ENCODE results near the gene ADTRP. TPM values are rescaled to one million over a fixed set of nuclear protein-coding genes. Genes with fewer than 3 reads are reported as not detected.

The ADTRP gene
- total RNA-seq, 2 donors from 2014 or later = 0.74 to 1.0 TPM

GRCh38 chr6:11740875-11741274 lies 37.7 kb downstream of the ADTRP start:
- Histone ChIP-seq H3K27ac (no peak overlapping the region), H3K27me3 (replicated peaks; ENCODE audit: insufficient read depth) (no peaks in the 10 kb centered on the region), H3K36me3 (no peaks in the 10 kb centered on the region), H3K4me1 (replicated peaks) (no peaks in the 10 kb centered on the region), H3K9me3 (no peaks in the 10 kb centered on the region), H3K4me3 (no peak overlapping the region)
- DNase-seq (ENCODE audit: low spot score) = no peak
- intact Hi-C loops (cut with DNase I) = no loop called here
- TF ChIP-seq CTCF (IDR thresholded peaks at IDR 0.05) = no peak
- TF ChIP-seq POLR2A (IDR thresholded peaks at IDR 0.05) = no peak
- TF ChIP-seq POLR2AphosphoS5 (IDR thresholded peaks at IDR 0.05) = no peak
- WGBS = 69% methylated on average over 4 of the region's 4 CpGs

- DNase-seq (ENCODE audit: low spot score) = no peak
- WGBS = 90% methylated on average over 8 of the region's 8 CpGs
- H3K4me3 ChIP-seq = no peak overlapping the region
- no peaks in the 10 kb centered on the region for H3K36me3 ChIP-seq
- no peaks in the 10 kb centered on the region for H3K4me1 ChIP-seq (replicated peaks)
- H3K9me3 ChIP-seq = no peaks in the 10 kb centered on the region
- H3K27ac ChIP-seq = no peak overlapping the region
- H3K27me3 ChIP-seq (replicated peaks; ENCODE audit: insufficient read depth) = no peaks in the 10 kb centered on the region
- intact Hi-C loops (cut with DNase I) = no loop called here
- TF ChIP-seq POLR2A (IDR thresholded peaks at IDR 0.05) = no peak
- no peak for TF ChIP-seq POLR2AphosphoS5 (IDR thresholded peaks at IDR 0.05)
- no peak for TF ChIP-seq CTCF (IDR thresholded peaks at IDR 0.05)
Measured at GRCh38 chr6:11738661-11739375, 39.8 kb downstream of the ADTRP start.

- Histone ChIP-seq H3K4me3 (no peak overlapping the region), H3K36me3 (no peaks in the 10 kb centered on the region), H3K27ac (no peak overlapping the region), H3K4me1 (replicated peaks) (no peaks in the 10 kb centered on the region), H3K9me3 (no peaks in the 10 kb centered on the region), H3K27me3 (replicated peaks; ENCODE audit: insufficient read depth) (no peaks in the 10 kb centered on the region)
- no peak for TF ChIP-seq POLR2AphosphoS5 (IDR thresholded peaks at IDR 0.05)
- TF ChIP-seq CTCF (IDR thresholded peaks at IDR 0.05) = no peak
- no peak for TF ChIP-seq POLR2A (IDR thresholded peaks at IDR 0.05)
- DNase-seq (ENCODE audit: low spot score) = no peak
- intact Hi-C loops (cut with DNase I) = no loop called here
- whole genome bisulfite sequencing = 85% methylated on average over 3 of the region's 3 CpGs
Measured at GRCh38 chr6:11738234-11738633, 40.4 kb downstream of the ADTRP start.

- H3K27me3 ChIP-seq (replicated peaks; ENCODE audit: insufficient read depth) = no peaks in the 10 kb centered on the region
- 82% methylated on average over 7 of the region's 7 CpGs for WGBS
Measured at GRCh38 chr6:11736601-11737000, 42.0 kb downstream of the ADTRP start.

More at GRCh38 chr6:11736601-11737000, 42.0 kb downstream of the ADTRP start:
- no peak for DNase-seq (ENCODE audit: low spot score)
- H3K36me3 ChIP-seq = no peaks in the 10 kb centered on the region
- peaks cover 2% of the 10 kb centered on the region for H3K4me1 ChIP-seq (replicated peaks)
- TF ChIP-seq POLR2A (IDR thresholded peaks at IDR 0.05) = no peak
- TF ChIP-seq POLR2AphosphoS5 (IDR thresholded peaks at IDR 0.05) = no peak
- no peak for TF ChIP-seq CTCF (IDR thresholded peaks at IDR 0.05)
- H3K4me3 ChIP-seq = no peak overlapping the region
- no peaks in the 10 kb centered on the region for H3K9me3 ChIP-seq
- H3K27ac ChIP-seq = no peak overlapping the region
- intact Hi-C loops (cut with DNase I) = no loop called here
